Osteocyte (in vitro differentiated cells): ENCODE measurements around the gene DAG1. TPM values are rescaled to one million over a fixed set of nuclear protein-coding genes. Genes with fewer than 3 reads are reported as not detected.

Experiments
- DNase-seq: peaks from one replicate; pipeline ENCODE4 v3.0.0; 2021; ENCODE audit warnings: mixed read lengths; ENCODE audit not compliant: unreplicated experiment; ENCODE audit errors: extremely low spot score
- H3K27ac Mint-ChIP-seq: one replicate; pipeline ENCODE4 v1.8.0; 2021; ENCODE audit warnings: mild to moderate bottlenecking, mixed read lengths; ENCODE audit not compliant: unreplicated experiment
- H3K27me3 Mint-ChIP-seq: one replicate; pipeline ENCODE4 v1.8.0; 2021; ENCODE audit warnings: mixed read lengths; ENCODE audit not compliant: unreplicated experiment
- H3K36me3 Mint-ChIP-seq: one replicate; pipeline ENCODE4 v1.8.0; 2021; ENCODE audit warnings: mixed read lengths; ENCODE audit not compliant: unreplicated experiment
- H3K4me1 Mint-ChIP-seq: one replicate; pipeline ENCODE4 v1.8.0; 2021; ENCODE audit warnings: mixed read lengths; ENCODE audit not compliant: unreplicated experiment
- H3K4me3 Mint-ChIP-seq: one replicate; pipeline ENCODE4 v1.8.0; 2021; ENCODE audit warnings: mild to moderate bottlenecking, moderate library complexity, mixed read lengths; ENCODE audit not compliant: unreplicated experiment
- H3K9me3 Mint-ChIP-seq: one replicate; pipeline ENCODE4 v1.8.0; 2021; ENCODE audit warnings: mixed read lengths; ENCODE audit not compliant: unreplicated experiment
- total RNA-seq: library from RNA; stranded (reverse); gene quantifications from 2 replicates; pipeline ENCODE4 v1.2.1, GENCODE V29; 2021
- TF ChIP-seq, protein P1 (sequence below): fragments of 200-600 bp; sonication (generic); IDR thresholded peaks from 2 replicates; pipeline ENCODE4 v1.5.0; 2021; ENCODE audit warnings: antibody characterized with exemption, mild to moderate bottlenecking, moderate library complexity

Gene DAG1
- total RNA-seq, 1 donor from 2014 or later, result 136 TPM

DNA sequence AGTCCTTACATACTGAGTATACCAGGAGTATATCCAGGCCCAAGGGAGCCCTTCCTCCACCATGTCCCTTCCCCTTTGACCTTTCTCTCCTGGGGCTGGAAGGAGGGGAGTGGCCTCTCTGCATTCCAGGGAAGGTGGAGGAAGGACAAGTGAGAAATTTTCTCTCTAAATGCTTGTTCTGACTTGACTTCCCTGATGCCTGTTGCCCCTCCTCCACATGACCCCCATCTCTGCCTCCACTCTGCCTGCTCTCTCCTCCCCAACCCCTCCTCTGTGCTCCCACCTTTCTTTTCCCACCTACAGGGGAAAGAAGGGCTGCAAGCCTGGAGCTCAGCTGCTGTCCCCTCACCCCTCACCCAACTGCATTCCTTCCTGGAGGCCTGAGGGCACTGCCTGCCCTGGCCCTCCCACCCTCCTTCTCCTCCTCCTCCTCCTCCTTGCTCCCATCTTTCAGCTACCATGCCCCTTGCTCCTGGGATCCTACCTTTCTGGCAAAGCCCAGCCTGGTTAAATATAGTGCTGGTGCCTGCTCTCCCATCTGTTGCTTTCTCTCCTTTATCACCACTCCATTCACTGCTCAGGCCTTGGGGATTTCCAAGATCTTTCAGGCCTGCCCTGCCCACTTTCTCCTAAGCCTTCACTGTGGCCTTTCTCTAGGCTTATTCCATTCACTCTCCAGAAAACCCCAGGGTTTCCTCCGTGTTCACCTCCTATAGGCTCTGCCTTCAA, 8.5 kb upstream of the DAG1 start:
- Mint-ChIP-seq H3K4me3 (peak overlapping the region; percentile 5), H3K27ac (peak overlapping the region; percentile 86), H3K36me3 (no peaks in the 10 kb centered on the region), H3K4me1 (peaks cover 20% of the 10 kb centered on the region), H3K27me3 (no peaks in the 10 kb centered on the region), H3K9me3 (no peaks in the 10 kb centered on the region)
- DNase-seq, result no peak
- TF ChIP-seq, protein P1, sequence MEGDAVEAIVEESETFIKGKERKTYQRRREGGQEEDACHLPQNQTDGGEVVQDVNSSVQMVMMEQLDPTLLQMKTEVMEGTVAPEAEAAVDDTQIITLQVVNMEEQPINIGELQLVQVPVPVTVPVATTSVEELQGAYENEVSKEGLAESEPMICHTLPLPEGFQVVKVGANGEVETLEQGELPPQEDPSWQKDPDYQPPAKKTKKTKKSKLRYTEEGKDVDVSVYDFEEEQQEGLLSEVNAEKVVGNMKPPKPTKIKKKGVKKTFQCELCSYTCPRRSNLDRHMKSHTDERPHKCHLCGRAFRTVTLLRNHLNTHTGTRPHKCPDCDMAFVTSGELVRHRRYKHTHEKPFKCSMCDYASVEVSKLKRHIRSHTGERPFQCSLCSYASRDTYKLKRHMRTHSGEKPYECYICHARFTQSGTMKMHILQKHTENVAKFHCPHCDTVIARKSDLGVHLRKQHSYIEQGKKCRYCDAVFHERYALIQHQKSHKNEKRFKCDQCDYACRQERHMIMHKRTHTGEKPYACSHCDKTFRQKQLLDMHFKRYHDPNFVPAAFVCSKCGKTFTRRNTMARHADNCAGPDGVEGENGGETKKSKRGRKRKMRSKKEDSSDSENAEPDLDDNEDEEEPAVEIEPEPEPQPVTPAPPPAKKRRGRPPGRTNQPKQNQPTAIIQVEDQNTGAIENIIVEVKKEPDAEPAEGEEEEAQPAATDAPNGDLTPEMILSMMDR, result no peak

DNA sequence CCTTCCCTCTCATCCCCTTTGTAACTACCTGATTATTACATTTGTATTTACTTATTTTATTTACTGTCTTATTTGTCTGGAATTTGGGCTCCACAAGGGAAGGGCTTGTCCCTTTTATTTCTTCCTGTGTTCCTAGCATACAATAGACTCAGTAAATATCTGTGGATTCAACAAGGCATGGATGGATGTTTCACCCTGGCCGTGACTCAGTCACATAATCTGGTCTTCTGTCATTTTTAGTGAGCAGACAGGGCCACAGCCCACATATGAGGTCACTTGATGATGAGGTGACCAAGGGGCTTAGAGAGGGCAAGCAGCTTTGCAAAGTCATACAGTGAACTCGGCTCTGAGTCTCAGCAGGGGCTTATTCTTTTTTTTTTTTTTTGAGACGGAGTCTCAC, 7.8 kb upstream of the DAG1 start:
- H3K36me3 Mint-ChIP-seq, result no peaks in the 10 kb centered on the region
- TF ChIP-seq, protein P1, result no peak
- H3K4me3 Mint-ChIP-seq, result no peak overlapping the region
- peaks cover 20% of the 10 kb centered on the region for H3K4me1 Mint-ChIP-seq
- DNase-seq, result no peak
- no peaks in the 10 kb centered on the region for H3K27me3 Mint-ChIP-seq
- H3K27ac Mint-ChIP-seq, result peak overlapping the region; percentile 86
- H3K9me3 Mint-ChIP-seq, result no peaks in the 10 kb centered on the region

DNA sequence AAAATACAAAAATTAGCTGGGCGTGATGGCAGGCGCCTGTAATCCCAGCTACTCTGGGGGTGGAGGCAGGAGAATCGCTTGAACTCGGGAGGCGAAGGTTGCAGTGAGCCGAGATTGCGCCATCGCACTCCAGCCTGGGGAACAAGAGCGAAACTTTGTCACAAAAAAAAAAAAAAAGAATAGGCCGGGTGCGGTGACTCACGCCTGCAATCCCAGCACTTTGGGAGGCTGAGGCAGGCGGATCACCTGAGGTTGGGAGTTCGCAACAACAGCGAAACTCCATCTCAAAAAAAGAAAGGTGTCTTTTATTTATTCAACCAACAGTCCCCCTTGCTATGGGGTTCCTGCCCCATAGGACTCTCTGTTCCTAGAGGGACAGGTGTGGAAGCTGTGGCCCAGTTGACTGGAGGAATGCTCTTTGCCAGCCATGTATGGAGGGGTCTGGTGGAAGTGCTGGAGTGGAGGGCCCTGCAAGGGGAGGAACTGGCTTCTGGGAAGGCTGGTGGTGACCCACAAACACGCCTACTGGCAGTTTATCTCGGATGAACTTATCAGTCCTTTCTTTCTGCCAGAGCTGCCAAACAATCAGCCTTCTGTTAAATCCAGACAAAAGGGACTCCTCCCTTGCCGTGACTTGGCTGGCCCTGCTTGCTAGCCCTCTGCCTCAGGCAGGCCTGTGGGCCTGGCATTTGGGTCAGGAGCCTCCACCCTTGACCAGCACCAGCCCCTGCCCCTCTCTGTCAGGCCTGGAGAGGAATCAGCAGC, 4.6 kb upstream of the DAG1 start:
- peak overlapping the region; percentile 18 for H3K27ac Mint-ChIP-seq

DNA sequence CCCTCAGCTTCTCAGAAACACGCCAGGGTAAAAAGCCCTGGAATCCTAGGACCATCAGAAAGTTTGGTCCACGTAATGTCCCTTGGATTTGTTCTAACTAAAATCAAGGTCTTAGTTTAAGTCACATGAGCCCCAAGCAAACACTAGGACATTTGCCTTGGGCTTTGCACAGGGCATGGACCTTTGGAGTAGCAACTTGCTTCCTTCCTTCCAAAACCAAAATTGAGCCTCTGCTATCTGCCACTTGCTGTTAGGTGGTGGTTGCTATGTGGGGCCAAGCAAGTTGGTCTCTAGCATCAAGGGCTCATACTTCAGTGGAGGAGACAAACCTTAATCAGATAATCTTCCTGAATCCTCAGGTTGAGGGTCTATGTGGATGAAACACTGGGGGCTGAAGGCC, 4.0 kb upstream of the DAG1 start:
- peak overlapping the region; percentile 18 for H3K27ac Mint-ChIP-seq
- no peaks in the 10 kb centered on the region for H3K36me3 Mint-ChIP-seq
- H3K4me1 Mint-ChIP-seq, result peaks cover 32% of the 10 kb centered on the region
- H3K27me3 Mint-ChIP-seq, result no peaks in the 10 kb centered on the region
- no peak overlapping the region for H3K4me3 Mint-ChIP-seq
- TF ChIP-seq, protein P1, result no peak
- no peak for DNase-seq
- no peaks in the 10 kb centered on the region for H3K9me3 Mint-ChIP-seq

More for the DNA sequence above, 4.6 kb upstream of the DAG1 start:
- Mint-ChIP-seq H3K9me3 (no peaks in the 10 kb centered on the region), H3K27me3 (no peaks in the 10 kb centered on the region), H3K36me3 (no peaks in the 10 kb centered on the region), H3K4me3 (no peak overlapping the region), H3K4me1 (peaks cover 34% of the 10 kb centered on the region)
- no peak for DNase-seq
- TF ChIP-seq, protein P1, result no peak
